GM21526 (cell line): ENCODE data around the gene PITHD1.
A peak's percentile ranks its signal among the peaks of the same experiment; 100 is the strongest.
"Not testable (repeated sequence)": the region's sequence is repeated elsewhere in the genome, so short reads cannot be mapped to it uniquely, and the experiment has no call there.

Experiments
- ATAC-seq: cut with Tn5 transposase; IDR thresholded peaks from one replicate; pipeline ENCODE4 v1.9.1; 2021; ENCODE audit warnings: moderate library complexity; ENCODE audit not compliant: unreplicated experiment, low FRiP score

Gene PITHD1

DNA sequence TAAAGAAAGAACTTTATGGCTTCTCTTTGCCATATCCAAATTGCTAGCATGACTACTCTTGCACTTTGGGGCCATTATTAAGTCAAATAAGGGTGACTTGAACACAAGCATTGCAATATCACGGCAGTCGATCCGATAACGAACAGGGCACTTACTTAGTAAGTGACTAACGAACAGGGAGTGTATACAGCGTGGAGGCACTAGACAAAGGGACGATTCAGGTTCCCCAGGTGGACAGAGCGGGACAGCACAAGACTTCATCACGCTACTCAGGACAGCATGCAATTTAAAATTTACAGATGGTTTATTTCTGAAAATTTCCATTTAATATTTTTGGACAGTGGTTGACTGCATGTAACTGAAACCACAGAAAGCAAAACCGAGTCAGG lies 5.4 kb upstream of the PITHD1 start:
- no peak for ATAC-seq

DNA sequence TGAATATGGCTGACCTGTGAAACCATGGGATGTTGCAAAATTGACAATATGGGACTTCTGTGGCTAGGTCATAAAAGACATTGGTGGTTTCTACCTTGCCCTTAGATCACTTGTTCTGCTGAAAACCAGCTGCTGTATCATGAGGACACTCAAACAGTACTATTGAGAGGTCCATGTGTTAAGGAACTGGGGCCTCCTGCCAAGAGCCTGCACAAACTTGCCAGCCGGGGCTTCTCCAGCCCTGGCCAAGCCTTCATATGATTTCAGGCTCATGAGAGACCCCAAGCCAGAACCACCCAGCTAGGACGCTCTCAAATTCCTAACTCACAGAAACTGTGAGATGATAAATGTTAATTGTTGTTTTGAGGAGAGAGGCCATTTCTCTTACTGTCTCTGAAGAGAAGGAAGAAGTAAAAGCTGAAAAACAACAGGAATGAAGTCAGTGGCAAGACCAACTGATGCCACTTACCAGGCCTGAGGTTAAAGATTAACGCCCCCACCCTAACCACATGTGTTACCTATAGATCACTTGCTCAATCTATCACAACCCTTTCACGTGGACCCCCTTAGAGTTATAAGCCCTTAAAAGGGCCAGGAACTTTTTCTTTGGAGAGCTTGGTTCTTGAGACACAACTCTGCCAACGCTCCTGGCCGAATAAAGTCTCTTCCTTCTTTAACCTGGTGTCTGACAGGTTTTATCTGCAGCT lies 3.9 kb upstream of the PITHD1 start:
- no peak for ATAC-seq

DNA sequence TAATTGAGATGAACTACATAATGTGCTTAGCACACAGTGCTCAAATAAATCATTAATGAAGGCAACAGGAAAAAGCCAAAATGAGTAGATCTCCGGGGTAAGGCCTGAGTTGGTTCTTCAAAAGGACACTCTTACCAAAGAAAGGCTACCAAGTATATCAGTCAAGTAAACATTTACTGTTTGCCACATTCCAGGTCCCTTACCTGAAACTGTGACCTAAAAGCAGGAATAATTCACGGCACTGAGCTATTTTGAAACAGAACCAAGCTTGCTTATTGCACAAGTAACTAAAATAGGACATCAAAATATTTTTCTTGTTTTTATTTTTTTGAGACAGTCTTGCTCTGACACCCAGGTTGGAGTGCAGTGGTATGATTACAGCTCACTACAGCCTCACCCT lies 2.0 kb upstream of the PITHD1 start:
- no peak for ATAC-seq

DNA sequence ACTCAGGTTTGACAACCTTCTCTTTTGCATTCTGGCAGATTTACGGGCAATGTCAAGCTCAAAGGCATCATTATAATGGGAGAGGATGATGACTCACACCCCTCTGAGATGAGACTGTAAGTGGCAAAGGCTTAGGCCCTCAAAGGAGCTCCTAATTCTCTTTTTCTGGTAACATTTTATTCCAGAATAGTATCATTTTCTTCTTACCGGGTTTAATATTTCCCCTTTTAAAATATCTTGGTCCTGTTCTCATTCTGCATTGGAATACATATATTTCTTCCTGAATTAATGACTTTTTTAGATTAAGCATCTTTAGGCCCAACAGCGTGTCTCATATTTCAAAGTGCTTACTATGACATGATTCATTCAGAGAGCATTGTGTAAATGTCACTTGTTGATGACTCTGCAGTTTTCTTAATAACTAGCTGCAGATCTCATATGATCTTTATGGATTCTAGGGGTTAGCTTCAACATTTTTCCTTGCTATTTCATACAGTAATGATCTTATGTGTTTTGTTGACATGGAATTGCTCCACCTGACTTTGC lies 1.7 kb downstream of the PITHD1 start:
- no peak for ATAC-seq

DNA sequence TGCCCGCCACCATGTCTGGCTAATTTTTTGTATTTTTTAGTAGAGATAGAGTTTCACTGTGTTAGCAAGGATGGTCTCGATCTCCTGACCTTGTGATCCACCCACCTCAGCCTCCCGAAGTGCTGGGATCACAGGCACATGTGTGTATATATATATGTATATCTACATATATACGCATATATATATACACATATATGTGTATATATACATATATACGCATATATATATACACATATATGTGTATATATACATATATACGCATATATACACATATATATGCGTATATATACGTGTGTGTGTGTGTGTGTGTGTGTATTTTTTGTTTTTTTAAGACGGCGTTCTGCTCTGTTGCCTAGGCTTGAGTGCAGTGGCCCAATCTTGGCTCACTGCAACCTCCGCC lies 4.9 kb downstream of the PITHD1 start:
- not testable (repeated sequence) for ATAC-seq

DNA sequence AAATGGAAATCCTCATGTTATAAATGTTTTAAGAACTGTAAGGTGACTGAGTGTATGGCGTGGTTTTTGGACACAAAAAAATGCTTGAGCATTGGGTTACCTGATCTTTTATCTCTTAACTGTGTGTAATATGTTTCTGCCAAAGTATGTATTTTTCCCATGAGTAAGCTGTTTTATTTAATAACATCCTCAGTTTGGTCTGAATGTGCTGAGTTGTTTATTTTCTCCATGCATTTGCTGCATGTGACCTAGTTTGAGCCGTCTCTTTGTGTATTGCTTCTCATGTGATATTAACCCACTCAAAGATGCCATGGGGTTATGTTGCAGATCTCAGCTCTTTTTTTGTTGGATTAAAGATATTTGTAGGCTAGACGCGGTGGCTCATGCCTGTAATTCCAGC lies 6.6 kb downstream of the PITHD1 start:
- no peak for ATAC-seq

DNA sequence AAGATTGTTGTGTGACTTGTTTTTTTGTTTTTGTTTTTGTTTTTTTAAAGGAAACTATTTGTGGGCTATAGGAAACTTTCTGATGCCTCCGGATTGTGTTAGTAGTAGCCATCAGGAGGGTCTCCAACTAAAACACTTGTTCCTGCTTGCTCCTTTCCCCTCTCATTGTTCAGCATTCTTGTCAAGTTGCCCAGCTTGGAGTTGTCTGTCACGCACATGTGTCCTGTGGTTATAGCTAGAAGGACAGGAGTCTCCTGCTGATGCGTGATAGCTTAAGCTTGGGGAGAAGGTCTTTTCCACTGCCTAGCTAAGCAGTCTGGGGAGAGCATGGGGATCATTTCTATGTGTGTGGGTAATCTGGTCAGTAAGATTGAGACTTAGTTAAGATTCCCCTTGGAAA lies 9.5 kb downstream of the PITHD1 start:
- ATAC-seq = no peak

DNA sequence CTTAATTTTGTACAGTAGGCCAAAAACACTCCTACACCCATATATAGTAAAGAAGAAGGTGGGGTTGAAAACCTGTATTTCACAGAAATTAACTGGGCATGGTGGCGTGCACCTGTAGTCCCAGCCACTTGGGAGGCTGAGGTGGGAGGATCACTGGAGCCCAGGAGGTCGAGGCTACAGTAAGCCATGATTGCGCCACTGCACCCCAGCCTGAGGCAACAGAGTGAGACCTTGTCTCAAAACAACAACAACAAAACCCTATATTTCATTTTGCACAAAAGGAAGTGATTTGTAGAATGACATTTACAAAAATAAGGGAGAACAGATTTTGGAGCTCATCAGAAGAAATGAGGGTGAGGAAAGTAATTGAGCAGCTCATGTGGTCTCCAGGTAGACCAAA lies 10.5 kb downstream of the PITHD1 start:
- ATAC-seq = no peak

DNA sequence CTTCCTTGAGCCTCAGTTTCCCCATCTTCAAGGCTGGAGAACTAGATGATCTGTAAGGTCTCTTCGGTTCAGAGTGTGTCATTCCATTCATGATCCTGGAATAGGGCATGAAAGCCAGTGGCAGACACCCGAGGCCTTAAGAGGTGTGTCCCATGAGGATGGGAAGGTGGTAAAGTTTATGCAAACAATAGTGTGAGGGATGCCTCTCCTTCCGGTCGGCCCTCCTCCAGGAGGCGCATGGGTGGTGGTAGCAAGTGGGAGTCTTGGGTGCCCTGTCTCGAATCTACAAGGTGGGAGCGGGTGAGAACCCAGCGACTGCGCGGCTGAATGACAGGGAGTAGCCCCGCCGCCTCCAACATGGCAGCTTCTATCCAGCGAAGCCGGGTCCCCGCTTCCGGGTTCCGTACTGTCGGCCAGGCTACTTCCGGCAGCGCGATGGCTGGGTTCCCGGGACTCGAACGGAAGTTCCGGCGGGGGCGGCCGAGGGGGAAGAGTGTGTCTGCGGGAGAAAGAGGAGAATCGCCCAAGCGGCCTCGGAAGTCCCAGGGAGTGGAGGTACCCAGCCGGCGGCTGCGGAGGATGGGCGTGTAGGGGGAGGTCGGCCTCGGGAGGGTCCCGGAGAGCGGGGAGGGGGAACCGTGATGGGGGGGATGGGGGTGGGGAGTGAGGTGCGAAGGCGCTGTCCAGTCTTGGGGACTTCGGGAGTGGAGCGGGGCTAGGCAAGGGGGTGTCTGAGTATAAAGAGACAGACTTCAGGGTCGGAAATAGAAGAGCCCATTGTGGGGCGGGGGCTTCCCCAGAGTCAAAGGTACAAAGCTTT lies 12.7 kb downstream of the PITHD1 start, which contains the start of gene LYPLA2:
Gene LYPLA2 (plus strand): TSS at position 450 of the 820 bp plus-strand sequence. CDS start 1,538 bp downstream, outside the sequence.
- ATAC-seq = peak; percentile 48

DNA sequence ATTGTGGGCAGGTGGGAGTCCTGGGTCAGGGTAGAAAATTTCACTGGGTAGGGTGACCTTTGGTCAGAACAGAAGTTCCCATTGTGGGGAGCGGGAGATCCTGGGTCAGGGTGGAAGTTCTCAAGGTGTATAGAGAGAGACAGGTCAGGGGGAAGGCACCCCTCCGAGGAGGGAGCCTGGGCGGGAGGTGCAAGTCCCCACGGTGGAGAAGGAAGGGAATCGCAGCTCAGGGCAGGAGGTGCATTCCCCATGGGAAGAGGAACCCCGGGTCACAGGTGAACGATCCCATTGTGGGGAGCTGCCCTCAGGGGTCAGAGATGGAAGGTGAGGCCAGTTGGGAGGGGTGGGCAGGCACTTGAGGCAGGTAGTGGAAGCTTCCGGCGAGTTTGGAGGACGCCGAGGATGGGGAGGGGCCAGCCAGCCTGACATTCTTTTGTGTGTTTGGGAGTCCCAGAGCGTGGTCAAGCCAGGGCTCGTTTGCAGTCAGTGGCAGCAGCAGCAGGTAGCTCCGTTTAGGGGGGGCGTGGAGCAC lies 13.4 kb downstream of the PITHD1 start:
- no peak for ATAC-seq

DNA sequence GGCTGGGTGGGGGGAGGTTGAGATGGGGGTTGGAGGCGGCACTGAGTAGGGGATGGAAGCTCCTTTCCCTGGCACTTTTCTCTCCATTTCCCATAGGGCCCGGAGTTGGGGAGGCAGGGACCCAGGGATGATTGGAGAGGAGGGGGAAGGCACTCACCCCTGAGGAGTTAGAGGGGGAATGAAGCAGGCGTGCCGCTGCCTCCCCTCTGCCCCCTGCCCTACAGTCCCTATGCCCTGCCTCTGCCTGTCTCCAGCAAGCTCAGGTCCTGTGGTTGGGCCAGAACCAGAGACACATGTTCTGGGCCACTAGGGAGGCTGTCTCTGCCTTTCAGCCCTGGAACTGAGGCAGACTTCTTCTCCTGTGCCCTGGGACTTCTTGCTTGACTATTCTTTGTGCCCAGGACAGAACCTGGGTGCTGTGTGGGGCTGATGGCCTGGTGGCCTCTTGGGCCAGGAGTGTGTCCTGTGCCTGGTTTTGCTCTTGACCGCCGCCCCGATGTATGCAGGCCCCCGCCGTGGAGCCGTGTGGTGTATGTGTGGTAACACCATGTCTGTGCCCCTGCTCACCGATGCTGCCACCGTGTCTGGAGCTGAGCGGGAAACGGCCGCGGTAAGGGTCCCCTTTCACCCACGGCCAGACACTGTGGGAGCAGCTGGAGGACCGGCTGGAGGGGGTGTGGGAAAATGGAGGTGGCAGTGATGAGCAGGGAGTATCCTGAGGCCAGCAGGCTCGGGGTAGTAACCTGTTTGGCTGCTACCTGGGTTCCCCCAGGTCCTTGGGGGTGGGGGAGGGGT lies 14.1 kb downstream of the PITHD1 start:
- no peak for ATAC-seq

DNA sequence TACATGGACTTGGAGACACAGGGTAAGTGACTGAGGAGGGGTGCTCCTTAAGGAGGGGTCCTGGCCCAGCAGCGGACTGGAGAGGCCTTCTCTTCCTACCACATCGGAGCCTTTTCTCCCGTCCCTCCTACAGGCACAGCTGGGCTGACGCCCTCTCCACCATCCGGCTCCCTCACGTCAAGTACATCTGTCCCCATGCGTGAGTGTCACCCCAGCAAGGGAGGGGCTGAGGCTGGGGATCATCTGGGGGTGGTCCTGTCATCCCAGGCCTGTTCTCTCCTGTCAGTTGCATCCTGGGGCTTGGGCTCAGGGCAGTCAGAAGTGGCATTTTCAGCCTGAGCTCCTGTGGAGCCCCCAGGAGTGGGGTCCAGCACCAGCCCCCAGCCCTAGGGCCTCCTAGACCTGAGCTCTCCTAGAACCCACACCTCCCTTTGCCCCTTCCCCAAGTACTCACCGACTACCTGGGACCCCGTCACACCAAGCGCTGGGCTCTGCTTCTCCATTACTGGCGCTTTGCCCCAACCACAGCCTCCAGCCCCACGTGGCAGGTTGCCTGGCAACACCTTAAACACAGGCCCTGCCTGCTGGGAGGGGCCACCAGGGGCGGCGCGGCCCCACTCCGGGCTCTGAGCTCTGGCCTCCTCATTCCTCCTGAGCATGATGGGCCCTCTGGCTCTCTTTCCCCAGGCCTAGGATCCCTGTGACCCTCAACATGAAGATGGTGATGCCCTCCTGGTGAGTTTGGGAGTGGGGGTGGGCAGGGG lies 15.0 kb downstream of the PITHD1 start:
- ATAC-seq = no peak

DNA sequence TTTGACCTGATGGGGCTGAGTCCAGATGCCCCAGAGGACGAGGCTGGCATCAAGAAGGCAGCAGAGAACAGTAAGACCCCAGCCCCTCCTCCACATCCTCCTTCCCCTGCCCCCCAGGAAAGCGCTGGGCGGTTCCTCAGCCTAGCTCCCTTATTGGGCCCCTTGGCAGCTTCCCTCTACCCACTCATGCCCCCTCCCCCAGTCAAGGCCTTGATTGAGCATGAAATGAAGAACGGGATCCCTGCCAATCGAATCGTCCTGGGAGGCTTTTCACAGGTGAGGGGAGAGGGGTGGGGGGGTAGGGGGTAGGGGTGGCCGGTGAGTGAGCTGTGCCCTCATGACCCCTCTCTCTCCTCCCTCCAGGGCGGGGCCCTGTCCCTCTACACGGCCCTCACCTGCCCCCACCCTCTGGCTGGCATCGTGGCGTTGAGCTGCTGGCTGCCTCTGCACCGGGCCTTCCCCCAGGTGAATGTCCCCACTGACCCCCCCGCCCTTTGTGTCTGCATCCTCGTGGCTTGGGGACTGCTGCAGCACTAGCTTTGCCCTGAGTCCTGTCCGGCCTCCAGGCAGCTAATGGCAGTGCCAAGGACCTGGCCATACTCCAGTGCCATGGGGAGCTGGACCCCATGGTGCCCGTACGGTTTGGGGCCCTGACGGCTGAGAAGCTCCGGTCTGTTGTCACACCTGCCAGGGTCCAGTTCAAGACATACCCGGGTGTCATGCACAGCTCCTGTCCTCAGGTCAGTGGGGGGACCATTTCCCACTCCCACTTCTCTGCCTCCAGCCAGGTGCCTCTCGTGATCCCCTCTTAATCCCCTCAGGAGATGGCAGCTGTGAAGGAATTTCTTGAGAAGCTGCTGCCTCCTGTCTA lies 15.9 kb downstream of the PITHD1 start:
- ATAC-seq = no peak

DNA sequence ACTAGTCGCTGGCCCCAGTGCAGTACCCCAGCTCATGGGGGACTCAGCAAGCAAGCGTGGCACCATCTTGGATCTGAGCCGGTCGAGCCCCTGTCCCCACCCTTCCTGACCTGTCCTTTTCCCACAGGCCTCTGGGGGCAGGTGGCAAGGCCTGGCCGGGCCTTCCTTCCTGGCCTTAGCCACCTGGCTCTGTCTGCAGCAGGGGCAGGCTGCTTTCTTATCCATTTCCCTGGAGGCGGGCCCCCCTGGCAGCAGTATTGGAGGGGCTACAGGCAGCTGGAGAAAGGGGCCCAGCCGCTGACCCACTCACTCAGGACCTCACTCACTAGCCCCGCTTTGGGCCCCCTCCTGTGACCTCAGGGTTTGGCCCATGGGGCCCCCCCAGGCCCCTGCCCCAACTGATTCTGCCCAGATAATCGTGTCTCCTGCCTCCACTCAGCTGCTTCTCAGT lies 16.5 kb downstream of the PITHD1 start:
- ATAC-seq = not testable (repeated sequence)

DNA sequence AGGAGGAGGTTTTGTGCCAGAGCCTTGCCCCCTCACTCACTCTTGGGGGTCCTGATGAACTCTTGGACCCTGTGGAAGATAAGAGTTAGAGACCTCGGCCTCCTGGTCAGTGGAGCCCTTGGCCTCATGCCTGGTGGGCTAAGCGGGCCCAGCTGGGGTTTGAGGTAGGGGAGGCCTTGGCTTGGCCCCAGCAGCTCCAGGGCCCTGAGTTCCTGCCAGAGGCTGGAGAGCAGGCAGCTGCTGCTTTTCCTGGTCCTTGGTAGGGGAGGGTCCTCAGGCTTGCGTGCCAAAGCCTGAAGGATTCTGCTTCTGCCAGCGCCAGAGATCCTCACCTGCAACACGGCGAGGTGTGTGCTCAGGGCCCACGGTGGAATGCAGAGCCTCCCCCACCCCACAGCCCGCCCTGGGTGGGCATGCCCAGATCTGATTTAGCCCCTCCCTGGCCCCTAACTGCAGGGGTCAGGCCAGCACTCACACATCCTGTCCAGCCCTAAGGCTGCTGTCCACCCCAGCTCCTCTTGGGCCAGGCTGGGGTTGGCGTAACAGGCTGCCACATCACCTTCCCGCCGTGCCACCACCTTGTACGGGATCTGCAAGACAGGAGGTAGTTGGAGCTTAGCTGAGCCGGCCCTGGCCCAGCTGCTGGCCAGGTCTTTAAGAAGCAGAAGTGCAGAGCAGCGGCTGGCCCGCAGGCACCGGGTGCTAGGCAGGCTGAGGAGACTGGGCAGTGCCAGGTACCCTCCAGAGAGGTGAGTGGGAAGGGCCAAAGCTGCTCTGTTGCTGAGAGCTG lies 17.7 kb downstream of the PITHD1 start:
- no peak for ATAC-seq

DNA sequence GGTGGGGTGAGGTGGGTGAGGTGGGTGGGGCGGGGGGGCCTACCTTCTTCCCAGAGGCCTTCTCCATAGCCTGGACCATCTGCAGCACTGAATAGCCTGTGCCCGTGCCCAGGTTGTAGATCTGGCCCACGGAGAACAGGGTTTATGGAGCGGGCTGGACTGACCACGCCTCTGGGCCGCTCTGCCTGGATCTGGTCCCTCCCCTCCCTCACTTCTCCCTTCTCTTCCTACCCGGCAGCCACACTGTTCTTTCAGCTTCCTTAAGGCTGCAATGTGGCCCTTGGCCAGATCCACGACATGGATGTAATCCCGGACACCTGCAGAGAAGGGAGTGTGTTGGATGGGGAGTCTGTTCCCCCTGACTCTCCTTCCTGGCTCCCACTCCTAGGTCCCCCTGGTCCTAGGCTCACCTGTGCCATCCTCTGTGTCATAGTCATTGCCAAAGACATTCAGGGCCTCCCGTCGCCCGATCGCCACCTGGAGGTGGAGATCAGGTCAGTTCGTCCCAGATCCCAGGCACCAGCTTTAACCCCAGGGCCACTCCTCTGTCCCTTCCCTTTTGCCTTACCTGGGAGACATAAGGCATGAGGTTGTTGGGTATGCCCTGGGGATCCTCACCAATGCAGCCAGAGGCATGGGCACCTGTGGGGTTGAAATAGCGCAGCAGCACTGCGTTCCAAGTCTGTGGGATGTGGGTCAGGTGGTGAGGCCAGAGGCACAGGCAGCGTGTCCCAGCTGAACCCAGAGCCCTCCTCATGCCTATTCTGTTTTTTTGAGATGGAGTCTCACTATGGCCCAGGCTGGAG lies 18.5 kb downstream of the PITHD1 start:
- no peak for ATAC-seq
